ENCODE results near the gene KCND2. TPM values are rescaled to one million over a fixed set of nuclear protein-coding genes. Genes with fewer than 3 reads are reported as not detected.

Gene KCND2
- total RNA-seq, 1 experiment from 2014 or later, result not detected

DNA sequence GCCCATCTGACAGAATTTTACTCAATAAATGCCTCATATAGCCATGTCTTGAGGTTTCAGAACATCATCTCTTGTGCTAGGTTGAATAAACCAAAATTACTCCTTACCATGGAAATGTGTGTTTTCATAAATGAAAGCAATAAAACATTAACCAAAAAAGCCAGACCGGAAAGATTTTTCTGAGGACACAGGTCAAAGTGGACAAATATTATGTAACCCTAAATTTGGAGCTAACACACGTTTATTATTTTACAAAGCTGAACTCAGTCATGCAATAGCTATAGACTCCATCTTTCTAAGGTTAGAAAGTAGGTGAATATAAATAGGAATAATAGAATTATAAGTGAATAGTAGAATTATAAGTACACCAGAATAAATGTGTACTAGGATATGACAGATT, 315.9 kb downstream of the KCND2 start:
- Histone ChIP-seq H3K4me1 (ENCODE audit: control insufficient read depth, insufficient read depth, low read length) (no peaks in the 10 kb centered on the region), H3K36me3 (ENCODE audit: control insufficient read depth, insufficient read depth, low read length) (no peaks in the 10 kb centered on the region), H3K4me3 (ENCODE audit: low read depth in 2 of 2, low read length in 2 of 2) (no peak overlapping the region), H3K27ac (ENCODE audit: low read length) (no peak overlapping the region), H3K9me3 (ENCODE audit: control insufficient read depth, insufficient read depth, low read depth, low read length) (no peaks in the 10 kb centered on the region), H3K27me3 (ENCODE audit: control insufficient read depth, insufficient read depth, low read length) (no peaks in the 10 kb centered on the region)
- in situ Hi-C loops (cut with HindIII; ENCODE audit: low pct_unique_long_range_greater_than_20kb, low sequenced_read_pairs) (no loop called here), intact Hi-C loops (cut with micrococcal nuclease; ENCODE audit: unreplicated experiment) (no loop called here)
- CTCF ChIA-PET, result no interaction called here
- no peak for TF ChIP-seq TCF7L2 (IDR thresholded peaks at IDR 0.05; ENCODE audit: low read depth, low read length)
- TF ChIP-seq, protein P1, sequence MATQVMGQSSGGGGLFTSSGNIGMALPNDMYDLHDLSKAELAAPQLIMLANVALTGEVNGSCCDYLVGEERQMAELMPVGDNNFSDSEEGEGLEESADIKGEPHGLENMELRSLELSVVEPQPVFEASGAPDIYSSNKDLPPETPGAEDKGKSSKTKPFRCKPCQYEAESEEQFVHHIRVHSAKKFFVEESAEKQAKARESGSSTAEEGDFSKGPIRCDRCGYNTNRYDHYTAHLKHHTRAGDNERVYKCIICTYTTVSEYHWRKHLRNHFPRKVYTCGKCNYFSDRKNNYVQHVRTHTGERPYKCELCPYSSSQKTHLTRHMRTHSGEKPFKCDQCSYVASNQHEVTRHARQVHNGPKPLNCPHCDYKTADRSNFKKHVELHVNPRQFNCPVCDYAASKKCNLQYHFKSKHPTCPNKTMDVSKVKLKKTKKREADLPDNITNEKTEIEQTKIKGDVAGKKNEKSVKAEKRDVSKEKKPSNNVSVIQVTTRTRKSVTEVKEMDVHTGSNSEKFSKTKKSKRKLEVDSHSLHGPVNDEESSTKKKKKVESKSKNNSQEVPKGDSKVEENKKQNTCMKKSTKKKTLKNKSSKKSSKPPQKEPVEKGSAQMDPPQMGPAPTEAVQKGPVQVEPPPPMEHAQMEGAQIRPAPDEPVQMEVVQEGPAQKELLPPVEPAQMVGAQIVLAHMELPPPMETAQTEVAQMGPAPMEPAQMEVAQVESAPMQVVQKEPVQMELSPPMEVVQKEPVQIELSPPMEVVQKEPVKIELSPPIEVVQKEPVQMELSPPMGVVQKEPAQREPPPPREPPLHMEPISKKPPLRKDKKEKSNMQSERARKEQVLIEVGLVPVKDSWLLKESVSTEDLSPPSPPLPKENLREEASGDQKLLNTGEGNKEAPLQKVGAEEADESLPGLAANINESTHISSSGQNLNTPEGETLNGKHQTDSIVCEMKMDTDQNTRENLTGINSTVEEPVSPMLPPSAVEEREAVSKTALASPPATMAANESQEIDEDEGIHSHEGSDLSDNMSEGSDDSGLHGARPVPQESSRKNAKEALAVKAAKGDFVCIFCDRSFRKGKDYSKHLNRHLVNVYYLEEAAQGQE (IDR thresholded peaks at IDR 0.05; ENCODE audit: insufficient read depth in 1 of 2, low read depth in 2 of 2, low read length in 1 of 2), result no peak
- BruUV-seq (replicated peaks), result no TSS peak
- no peak for DNase-seq (ENCODE audit: low read depth, low spot score)
- POLR2A ChIA-PET, result no interaction called here
- no peak for ATAC-seq

DNA sequence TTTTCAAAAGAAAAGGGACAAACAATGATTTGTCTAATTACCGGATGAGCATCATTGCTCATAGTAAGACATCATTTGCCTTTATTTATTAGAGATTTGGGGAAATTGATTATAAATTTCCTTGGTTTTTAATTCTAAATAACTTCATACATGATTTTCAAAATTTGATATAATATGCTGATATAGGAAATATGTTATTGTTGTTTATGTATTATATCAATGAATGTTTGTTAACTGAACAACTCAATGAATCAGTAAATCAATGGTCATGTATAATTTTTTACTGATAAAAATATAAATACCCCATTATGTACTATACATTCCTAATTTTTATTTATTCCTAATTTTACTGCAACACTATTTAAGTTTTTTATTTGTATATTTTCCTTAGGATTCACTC, 327.6 kb downstream of the KCND2 start:
- ChIA-PET CTCF (no interaction called here), POLR2A (no interaction called here)
- BruUV-seq (replicated peaks), result no TSS peak
- TF ChIP-seq TCF7L2 (IDR thresholded peaks at IDR 0.05; ENCODE audit: low read depth, low read length) (no peak), POLR2AphosphoS5 (IDR thresholded peaks at IDR 0.05; ENCODE audit: low read depth, low read length) (no peak), SIN3A (IDR thresholded peaks at IDR 0.05; ENCODE audit: borderline replicate concordance, insufficient read depth, low read depth, low read length) (no peak)
- TF ChIP-seq, protein P1 (IDR thresholded peaks at IDR 0.05; ENCODE audit: insufficient read depth in 1 of 2, low read depth in 2 of 2, low read length in 1 of 2), result no peak
- TF ChIP-seq, protein P2, sequence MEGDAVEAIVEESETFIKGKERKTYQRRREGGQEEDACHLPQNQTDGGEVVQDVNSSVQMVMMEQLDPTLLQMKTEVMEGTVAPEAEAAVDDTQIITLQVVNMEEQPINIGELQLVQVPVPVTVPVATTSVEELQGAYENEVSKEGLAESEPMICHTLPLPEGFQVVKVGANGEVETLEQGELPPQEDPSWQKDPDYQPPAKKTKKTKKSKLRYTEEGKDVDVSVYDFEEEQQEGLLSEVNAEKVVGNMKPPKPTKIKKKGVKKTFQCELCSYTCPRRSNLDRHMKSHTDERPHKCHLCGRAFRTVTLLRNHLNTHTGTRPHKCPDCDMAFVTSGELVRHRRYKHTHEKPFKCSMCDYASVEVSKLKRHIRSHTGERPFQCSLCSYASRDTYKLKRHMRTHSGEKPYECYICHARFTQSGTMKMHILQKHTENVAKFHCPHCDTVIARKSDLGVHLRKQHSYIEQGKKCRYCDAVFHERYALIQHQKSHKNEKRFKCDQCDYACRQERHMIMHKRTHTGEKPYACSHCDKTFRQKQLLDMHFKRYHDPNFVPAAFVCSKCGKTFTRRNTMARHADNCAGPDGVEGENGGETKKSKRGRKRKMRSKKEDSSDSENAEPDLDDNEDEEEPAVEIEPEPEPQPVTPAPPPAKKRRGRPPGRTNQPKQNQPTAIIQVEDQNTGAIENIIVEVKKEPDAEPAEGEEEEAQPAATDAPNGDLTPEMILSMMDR (IDR thresholded peaks at IDR 0.05), result no peak
- H3K36me3 ChIP-seq (ENCODE audit: control insufficient read depth, insufficient read depth, low read length), result no peaks in the 10 kb centered on the region
- H3K4me1 ChIP-seq (ENCODE audit: control insufficient read depth, insufficient read depth, low read length), result no peaks in the 10 kb centered on the region
- no peaks in the 10 kb centered on the region for H3K27me3 ChIP-seq (ENCODE audit: control insufficient read depth, insufficient read depth, low read length)
- H3K4me3 ChIP-seq (ENCODE audit: low read depth in 2 of 2, low read length in 2 of 2), result no peak overlapping the region
- no peak for DNase-seq (ENCODE audit: low read depth, low spot score)
- H3K27ac ChIP-seq (ENCODE audit: low read length), result no peak overlapping the region
- intact Hi-C loops (cut with micrococcal nuclease; ENCODE audit: unreplicated experiment) (no loop called here), in situ Hi-C loops (cut with HindIII; ENCODE audit: low pct_unique_long_range_greater_than_20kb, low sequenced_read_pairs) (no loop called here)
- no peaks in the 10 kb centered on the region for H3K9me3 ChIP-seq (ENCODE audit: control insufficient read depth, insufficient read depth, low read depth, low read length)
- no peak for ATAC-seq

All from Panc1 (cell line).